CD4-positive, alpha-beta T cell treated with Interleukin-2 at 100 ng/mL for 4 hours (primary cell): ENCODE data around the gene PPP5C.
"Not testable (repeated sequence)": the region's sequence is repeated elsewhere in the genome, so short reads cannot be mapped to it uniquely, and the experiment has no call there.

Experiments
- DNase-seq: peaks from one replicate; pipeline ENCODE4 v3.0.0-alpha.2; 2020; ENCODE audit warnings: low spot score

Gene PPP5C

DNA sequence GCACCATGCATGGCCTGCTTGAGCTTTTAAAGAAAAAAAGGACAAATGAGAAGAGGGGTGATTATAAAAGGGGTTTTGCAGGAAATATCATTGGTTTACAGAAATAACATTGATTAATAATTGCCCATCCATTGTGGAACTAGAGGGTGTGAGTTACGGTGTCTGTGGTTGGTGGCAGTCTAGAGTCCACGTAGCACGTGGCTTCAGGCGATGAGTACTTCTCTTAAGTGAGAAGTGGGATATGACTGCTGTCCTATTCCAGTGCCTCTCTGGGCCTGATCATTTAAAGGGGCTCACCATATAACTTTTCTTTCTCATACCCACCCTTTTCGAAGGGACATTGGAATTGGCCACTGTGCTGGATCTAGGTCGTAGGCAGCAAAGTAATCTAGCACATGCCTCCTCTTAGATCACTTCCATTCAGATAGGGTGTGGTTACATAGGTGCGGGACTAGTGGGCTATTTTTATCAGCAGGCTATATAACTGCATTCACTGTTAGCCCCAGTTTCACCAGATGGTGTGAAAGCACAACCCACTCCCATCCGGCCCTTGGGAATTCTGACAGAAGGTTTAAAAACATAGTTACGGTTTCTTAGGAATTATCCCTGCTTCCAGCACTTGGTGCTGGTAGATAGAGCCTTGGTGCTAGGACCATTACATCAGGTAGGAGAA lies 19.9 kb downstream of the PPP5C start:
- DNase-seq, result no peak

DNA sequence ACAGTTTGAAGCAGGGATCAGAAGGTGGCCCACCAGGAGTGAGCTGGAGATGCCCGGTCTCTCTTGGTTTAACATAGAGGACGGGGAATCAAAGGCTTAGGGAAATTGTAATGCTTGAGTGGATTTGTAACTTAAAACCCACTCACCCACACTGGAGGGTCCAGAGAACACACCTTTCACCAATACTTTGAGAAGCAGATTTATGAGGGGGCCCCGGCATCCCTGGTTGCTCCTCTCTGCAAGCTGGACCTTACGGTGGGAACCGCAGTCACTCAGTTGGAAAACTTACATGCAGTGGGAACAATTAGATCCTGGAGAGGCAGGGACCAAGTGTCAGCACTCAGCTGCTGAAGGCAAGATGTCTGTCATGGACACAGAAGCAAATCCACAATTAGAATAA lies 20.5 kb downstream of the PPP5C start:
- DNase-seq, result no peak

DNA sequence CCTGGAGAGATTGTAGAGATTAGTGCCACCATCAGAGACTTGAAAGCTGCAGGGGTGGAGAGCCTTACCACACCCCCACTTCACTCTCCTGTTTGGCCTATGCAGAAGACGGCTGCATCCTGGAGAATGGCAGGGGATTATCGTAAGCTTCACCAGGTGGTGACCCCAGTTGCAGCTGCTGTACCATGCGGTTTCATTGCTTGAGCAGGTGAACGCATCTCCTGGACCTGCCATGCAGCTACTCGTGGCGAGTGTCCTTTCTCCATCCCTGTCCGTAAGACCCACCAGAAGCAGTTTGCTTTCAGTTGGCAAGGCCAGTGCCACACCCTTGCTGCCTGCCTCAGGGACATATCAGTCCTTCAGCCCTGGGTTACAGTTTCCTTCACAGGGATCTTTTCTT lies 21.2 kb downstream of the PPP5C start:
- DNase-seq, result no peak

- no peak for DNase-seq
Observed at GRCh38 chr19:46369817-46370216, 22.9 kb downstream of the PPP5C start.

DNA sequence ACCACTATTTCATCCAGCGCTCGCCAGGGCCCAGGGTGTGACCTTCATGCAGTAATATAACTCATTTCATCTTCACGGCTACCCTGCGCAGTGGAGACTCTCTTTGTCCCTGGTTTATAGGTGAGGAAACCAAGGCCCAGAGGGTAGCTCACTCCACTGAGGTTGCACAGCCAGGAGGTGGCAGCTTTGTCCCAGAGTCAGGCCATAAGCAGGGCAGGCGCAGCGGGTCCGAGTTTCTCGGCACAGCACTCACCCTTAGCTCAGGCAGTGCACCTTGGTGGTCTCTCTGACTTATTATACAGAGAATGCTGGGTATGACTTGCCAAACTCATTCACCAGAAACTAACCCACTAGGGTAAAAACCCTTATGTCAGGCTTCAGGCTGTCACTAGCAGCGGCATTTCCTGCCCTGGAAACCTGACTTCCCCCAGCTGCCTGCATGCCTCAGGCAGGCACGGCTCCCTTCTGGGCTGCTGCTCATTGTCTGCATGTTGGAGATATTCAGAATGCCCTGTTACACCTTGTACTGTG lies 24.5 kb downstream of the PPP5C start:
- DNase-seq, result no peak

DNA sequence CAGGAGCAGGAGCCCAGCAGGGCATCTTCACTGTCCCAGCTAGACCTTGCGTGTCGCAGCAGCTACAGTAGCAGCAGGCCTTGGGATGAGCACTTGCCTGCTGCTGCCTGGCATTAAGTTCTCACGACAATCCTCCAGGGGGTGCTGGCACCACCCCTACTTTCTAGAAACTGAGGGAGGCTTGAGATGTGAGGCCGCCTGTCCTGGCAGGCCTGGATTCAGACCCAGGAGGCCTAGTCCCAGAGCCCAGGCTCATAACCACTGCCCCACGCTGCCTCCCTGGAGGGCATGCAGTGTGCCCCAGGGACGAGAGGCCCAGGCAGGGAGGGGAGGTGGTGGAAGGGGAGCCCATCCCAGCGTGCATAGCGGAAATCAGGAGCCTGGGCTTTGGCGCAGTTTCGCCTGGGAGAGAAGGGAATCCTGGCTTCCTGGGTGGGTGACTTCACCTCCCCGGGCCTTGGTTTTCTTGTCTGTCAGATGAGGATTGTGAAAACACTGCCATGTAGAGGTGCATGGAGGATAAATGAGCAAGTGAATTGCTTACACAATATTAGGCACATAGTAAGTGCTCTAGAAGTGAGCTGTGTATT lies 26.1 kb downstream of the PPP5C start:
- DNase-seq, result no peak

GRCh38 chr19:46373491-46374359 lies 26.8 kb downstream of the PPP5C start:
- DNase-seq, result no peak

GRCh38 chr19:46374536-46375475 lies 27.9 kb downstream of the PPP5C start:
- no peak for DNase-seq

DNA sequence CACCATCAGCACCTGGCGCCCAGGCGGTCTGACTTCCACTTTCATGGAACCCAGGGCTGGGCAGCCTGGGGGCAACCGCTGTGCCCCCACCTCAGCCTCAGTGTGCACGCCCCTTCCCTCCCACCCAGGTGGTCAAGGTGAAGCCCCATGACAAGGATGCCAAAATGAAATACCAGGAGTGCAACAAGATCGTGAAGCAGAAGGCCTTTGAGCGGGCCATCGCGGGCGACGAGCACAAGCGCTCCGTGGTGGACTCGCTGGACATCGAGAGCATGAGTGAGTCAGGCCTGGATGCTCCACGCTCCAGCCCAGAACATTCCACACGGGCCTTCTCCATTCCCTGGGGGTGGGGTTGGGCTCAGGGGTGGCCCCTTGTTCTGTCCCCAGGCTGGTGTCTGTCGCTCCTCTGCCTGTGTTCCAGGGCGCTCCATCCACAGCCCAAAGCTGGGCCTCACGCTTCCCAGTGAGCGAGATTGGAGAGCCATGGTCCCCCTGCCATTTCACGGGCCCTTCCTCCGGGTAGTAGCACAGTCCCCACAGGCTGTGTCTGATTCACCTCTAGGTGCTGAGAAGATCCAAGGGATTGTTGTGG lies 28.7 kb downstream of the PPP5C start:
- DNase-seq, result not testable (repeated sequence)

- no peak for DNase-seq
Observed at GRCh38 chr19:46376241-46377153, 29.6 kb downstream of the PPP5C start.

GRCh38 chr19:46378268-46378667 lies 31.4 kb downstream of the PPP5C start:
- no peak for DNase-seq

GRCh38 chr19:46380690-46381089 lies 33.8 kb downstream of the PPP5C start:
- DNase-seq, result no peak

DNA sequence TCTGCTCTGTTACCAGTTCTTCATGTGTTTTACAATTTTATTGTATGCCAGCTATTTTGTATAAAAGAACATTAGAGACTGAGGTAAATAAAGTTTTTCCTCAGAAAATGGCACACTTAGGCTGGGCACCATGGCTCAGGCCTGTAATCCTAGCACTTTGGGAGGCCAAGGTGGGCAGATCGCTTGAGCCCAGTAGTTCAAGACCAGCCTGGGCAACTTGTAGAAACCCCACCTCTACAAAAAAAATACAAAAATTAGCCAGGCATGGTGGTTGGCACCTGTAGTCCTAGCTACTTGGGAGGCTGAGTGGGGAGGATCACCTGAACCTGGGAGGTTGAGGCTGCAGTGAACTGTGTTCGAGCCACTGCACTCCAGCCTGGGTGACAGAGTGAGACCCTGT lies 34.5 kb downstream of the PPP5C start:
- DNase-seq, result no peak

DNA sequence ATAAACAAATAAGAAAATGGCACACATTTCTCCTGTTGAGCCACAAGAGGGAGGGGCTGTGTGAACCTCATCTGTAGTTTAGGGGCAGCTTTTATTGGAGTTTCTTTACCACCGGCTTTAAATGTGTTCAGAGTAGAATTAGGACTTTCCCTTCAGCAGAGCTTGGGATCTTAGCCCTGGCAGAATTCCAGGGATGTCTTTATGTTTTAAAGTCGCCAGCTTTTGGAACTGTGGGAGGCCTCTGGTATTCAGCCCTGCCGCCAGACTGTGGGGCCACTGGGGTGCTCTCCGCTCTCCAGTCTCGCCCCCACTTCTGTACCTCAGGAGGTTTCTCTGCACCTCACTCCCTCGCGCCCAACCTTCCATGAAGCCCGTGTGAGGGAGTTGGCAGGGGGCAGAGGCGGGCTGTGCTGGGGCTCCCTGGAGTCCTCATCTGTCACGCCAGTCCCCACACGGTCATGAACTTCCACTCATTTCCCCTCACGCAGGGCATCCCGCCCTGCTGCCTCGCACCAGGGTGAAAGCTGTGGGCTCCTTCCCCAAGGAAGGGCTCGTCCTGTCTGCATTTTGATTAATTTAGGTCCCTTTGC lies 35.0 kb downstream of the PPP5C start:
- DNase-seq, result no peak

DNA sequence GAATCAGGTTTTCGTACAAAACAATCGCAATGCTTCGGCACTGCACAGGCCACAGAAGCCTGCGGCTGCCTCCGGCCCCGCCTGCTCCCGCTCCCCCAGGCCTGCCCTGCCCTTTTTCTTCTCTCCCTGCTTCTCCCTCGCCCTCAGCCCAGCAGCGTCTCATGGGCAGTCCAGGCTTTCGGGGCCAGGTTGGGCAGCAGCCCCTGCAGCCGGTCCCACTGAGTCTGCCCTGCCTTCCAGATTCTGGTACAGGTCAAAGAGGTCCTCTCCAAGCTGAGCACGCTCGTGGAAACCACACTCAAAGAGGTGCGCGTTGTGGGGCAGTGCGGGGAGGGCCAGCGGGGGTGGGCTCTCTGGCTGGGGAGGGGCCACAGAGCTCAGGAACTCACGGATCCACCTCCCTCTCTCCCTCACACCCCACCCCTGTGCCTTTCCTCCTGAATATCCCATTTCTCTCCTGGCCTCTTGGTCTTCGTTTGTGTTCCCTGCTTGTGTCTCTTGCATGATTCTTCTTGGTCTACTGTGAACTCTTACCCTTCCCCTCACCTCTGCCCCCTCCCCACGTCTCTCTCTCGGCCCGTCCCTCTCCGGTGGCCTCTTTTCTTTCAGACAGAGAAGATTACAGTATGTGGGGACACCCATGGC lies 36.4 kb downstream of the PPP5C start:
- no peak for DNase-seq

DNA sequence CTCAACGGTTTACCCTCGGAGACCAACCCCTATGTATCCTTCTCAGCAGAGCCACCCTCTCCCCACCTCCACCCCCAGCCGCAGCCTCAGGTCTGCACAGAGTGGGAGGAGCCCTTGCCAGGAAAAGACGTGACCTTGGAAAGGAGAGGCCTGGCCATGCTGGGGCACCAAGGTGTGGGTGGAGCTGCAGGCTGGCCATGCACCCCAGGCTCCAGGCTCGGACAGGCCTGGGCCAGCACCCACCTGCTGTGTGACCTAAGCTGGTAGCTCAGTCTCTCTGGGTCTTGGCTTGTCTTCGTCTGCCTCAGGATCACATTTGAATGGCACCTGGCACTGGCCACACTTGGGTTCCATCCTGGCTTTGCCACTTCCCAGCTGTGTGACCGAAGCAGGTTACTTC lies 37.0 kb downstream of the PPP5C start:
- no peak for DNase-seq

GRCh38 chr19:46384396-46384795 lies 37.5 kb downstream of the PPP5C start:
- no peak for DNase-seq

- no peak for DNase-seq
Observed at GRCh38 chr19:46385636-46386035, 38.7 kb downstream of the PPP5C start.

- no peak for DNase-seq
Observed at GRCh38 chr19:46386151-46386550, 39.3 kb downstream of the PPP5C start.
